ENCODE data around the gene SLC6A7.

SLC6A7 gene

GRCh38 chr5:150189728-150190502 lies at the start of gene SLC6A7:
Gene SLC6A7, plus strand, starts transcription at chr5:150190062. Its CDS starts 266 bp downstream, at chr5:150190328.
- peak; percentile 46 for DNase-seq

GRCh38 chr5:150140830-150141229 lies 49.0 kb upstream of the SLC6A7 start:
- DNase-seq = no peak

- no peak for DNase-seq
Observed at GRCh38 chr5:150141544-150142184, 48.2 kb upstream of the SLC6A7 start.

- DNase-seq = no peak
Observed at GRCh38 chr5:150142185-150142958, 47.5 kb upstream of the SLC6A7 start.

GRCh38 chr5:150142959-150143349 lies 46.9 kb upstream of the SLC6A7 start:
- no peak for DNase-seq

GRCh38 chr5:150143350-150144245 lies 46.3 kb upstream of the SLC6A7 start:
- DNase-seq = no peak

GRCh38 chr5:150144246-150144801 lies 45.5 kb upstream of the SLC6A7 start:
- no peak for DNase-seq

GRCh38 chr5:150144879-150145278 lies 45.0 kb upstream of the SLC6A7 start:
- no peak for DNase-seq

GRCh38 chr5:150146235-150146634 lies 43.6 kb upstream of the SLC6A7 start:
- no peak for DNase-seq

GRCh38 chr5:150146862-150147601 lies 42.8 kb upstream of the SLC6A7 start:
- no peak for DNase-seq

GRCh38 chr5:150147670-150148069 lies 42.2 kb upstream of the SLC6A7 start:
- no peak for DNase-seq

GRCh38 chr5:150148117-150148927 lies 41.5 kb upstream of the SLC6A7 start:
- no peak for DNase-seq

- DNase-seq = no peak
Observed at GRCh38 chr5:150149618-150150017, 40.2 kb upstream of the SLC6A7 start.

- no peak for DNase-seq
Observed at GRCh38 chr5:150152636-150153462, 37.0 kb upstream of the SLC6A7 start.

- no peak for DNase-seq
Observed at GRCh38 chr5:150153483-150153882, 36.4 kb upstream of the SLC6A7 start.

- DNase-seq = no peak
Observed at GRCh38 chr5:150153957-150154617, 35.8 kb upstream of the SLC6A7 start.

GRCh38 chr5:150154618-150155128 lies 35.2 kb upstream of the SLC6A7 start:
- no peak for DNase-seq

- DNase-seq = peak; percentile 79
Observed at GRCh38 chr5:150155258-150156026, 34.4 kb upstream of the SLC6A7 start, which contains the start of gene PDGFRB. Gene PDGFRB, minus strand, starts transcription at chr5:150155845. Its CDS starts 18,798 bp downstream, at chr5:150137047.

All from NCI-H69 (cell line).